HG02642 (cell line): ENCODE data around the gene ZCCHC7.

ENCODE experiments used
- ATAC-seq: cut with Tn5 transposase; IDR thresholded peaks from one replicate; pipeline ENCODE4 v1.9.1; 2021; ENCODE audit warnings: mild to moderate bottlenecking; ENCODE audit not compliant: unreplicated experiment, poor library complexity

ZCCHC7 gene

GRCh38 chr9:37328556-37329227, 208.3 kb downstream of the ZCCHC7 start:
- no peak for ATAC-seq

GRCh38 chr9:37329576-37329975, 209.2 kb downstream of the ZCCHC7 start:
- no peak for ATAC-seq

GRCh38 chr9:37331871-37332270, 211.5 kb downstream of the ZCCHC7 start:
- ATAC-seq, result no peak

- no peak for ATAC-seq
Measured at GRCh38 chr9:37332578-37332977, 212.2 kb downstream of the ZCCHC7 start.

GRCh38 chr9:37333288-37333687, 212.9 kb downstream of the ZCCHC7 start:
- no peak for ATAC-seq

- no peak for ATAC-seq
Measured at GRCh38 chr9:37335238-37335637, 214.9 kb downstream of the ZCCHC7 start.

- no peak for ATAC-seq
Measured at GRCh38 chr9:37336150-37336549, 215.8 kb downstream of the ZCCHC7 start.

GRCh38 chr9:37337301-37337890, 217.0 kb downstream of the ZCCHC7 start:
- no peak for ATAC-seq

- no peak for ATAC-seq
Measured at GRCh38 chr9:37338218-37338617, 217.8 kb downstream of the ZCCHC7 start.

GRCh38 chr9:37339923-37340322, 219.5 kb downstream of the ZCCHC7 start:
- ATAC-seq, result no peak

- no peak for ATAC-seq
Measured at GRCh38 chr9:37340961-37341360, 220.6 kb downstream of the ZCCHC7 start.

GRCh38 chr9:37341704-37342103, 221.3 kb downstream of the ZCCHC7 start:
- ATAC-seq, result no peak

GRCh38 chr9:37342493-37342892, 222.1 kb downstream of the ZCCHC7 start:
- ATAC-seq, result no peak

GRCh38 chr9:37342895-37343294, 222.5 kb downstream of the ZCCHC7 start:
- no peak for ATAC-seq

GRCh38 chr9:37343724-37344123, 223.3 kb downstream of the ZCCHC7 start:
- no peak for ATAC-seq

- no peak for ATAC-seq
Measured at GRCh38 chr9:37345038-37345437, 224.7 kb downstream of the ZCCHC7 start.

GRCh38 chr9:37348917-37349316, 228.5 kb downstream of the ZCCHC7 start:
- no peak for ATAC-seq

- ATAC-seq, result no peak
Measured at GRCh38 chr9:37350486-37351190, 230.3 kb downstream of the ZCCHC7 start.

GRCh38 chr9:37353791-37354190, 233.4 kb downstream of the ZCCHC7 start:
- ATAC-seq, result no peak

- ATAC-seq, result no peak
Measured at GRCh38 chr9:37362430-37362829, 242.1 kb downstream of the ZCCHC7 start.

- ATAC-seq, result no peak
Measured at GRCh38 chr9:37363124-37363523, 242.8 kb downstream of the ZCCHC7 start.

- ATAC-seq, result no peak
Measured at GRCh38 chr9:37364136-37364535, 243.8 kb downstream of the ZCCHC7 start.
